NOMO-1 (cell line): Measurements from ENCODE around the gene DLG5.
"Not testable (repeated sequence)": the region's sequence is repeated elsewhere in the genome, so short reads cannot be mapped to it uniquely, and the experiment has no call there.

ENCODE experiments used
- DNase-seq, 2 experiments: peaks; one replicate each; lab custom pipeline; 2025; ENCODE audit not compliant: unreplicated experiment in 2 of 2; lab: John Stamatoyannopoulos, UW

The DLG5 gene

DNA sequence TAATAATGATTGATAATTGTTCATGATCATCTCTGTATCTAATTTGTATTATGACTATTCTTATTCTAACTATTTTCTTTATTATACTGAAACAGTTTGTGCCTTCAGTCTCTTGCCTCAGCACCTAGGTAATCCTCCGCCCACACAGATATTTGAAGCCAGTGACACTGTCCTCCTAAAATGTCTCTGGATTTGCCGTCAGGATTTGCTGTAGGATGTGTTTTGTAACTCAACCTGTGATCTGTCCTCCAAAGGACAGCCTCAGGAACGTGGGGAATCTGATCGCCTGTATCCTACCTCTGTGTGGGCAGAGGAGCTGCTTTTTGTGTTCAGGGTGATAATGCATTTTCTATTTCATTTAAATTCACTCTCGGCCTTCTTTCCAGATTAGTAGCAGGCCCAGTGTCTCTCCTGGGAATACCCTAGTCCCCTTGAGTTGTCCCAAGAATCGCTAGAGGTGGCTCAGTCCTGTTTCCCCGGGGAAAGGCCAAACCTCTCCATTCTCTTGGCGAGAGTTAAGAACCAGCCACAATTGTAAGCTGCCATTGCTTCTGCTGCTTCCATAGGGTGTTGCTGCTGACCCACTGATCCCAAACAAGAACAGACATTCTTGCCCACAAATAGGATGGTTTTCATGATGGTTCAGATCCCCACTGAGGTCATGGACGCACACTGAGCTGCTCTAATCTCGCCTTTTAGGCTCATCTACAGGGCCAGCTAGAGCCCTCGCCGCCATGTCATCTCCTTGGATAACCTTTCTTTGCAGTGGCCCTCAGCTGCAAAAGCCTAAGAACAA lies 152.7 kb downstream of the DLG5 start:
- no peak for DNase-seq

DNA sequence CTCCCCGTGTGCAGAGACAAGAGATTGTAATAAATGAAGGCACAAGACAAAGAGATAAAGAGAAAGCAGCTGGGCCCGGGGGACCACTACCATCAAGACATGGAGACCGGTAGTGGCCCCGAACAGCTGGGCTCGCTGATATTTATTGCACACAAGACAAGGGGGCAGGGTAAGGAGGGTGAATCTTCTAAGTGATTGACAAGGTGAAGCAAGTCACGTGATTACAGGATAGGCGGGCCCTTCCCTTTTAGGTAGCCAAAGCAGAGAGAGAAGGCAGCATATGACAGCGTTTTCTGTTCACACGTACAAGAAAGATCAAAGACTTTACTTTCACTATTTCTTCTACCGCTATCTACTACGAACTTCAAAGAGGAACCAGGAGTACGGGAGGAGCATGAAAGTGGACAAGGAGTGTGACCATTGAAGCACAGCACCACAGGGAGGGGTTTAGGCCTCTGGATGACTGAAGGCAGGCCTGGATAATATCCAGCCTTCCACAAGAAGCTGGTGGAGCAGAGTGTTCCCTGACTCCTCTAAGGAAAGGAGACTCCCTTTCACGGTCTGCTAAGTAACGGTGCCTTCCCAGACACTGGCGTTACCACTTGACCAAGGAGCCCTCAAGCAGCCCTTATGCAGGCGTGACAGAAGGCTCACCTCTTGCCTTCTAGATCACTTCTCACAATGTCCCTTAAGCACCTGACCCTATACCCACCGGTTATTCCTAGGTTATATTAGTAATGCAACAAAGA lies 153.5 kb downstream of the DLG5 start:
- not testable (repeated sequence) for DNase-seq

DNA sequence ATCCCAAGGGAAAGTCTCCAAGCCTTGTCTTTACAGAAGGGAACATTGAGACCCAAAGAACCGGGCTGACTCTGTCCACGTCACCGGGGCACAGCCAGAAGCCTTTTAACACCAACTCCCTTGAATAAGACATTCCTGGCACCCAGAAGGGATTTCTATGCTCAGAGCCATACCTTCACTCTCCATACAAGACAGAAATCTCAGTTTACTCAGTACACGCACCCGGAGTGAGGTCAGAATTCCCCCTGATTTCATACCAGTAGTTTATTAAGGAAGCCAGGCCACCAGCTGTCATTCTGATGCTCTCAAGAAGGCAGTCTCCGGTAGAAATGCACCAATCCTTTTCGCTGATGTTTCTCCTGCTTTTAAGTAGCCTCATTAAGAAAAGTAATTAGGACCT lies 154.7 kb downstream of the DLG5 start:
- DNase-seq, result no peak

- no peak for DNase-seq
These were observed 155.1 kb downstream of the DLG5 start for GRCh38 chr10:77771450-77771849.

GRCh38 chr10:77770868-77771175 lies 155.7 kb downstream of the DLG5 start:
- DNase-seq, result no peak

DNA sequence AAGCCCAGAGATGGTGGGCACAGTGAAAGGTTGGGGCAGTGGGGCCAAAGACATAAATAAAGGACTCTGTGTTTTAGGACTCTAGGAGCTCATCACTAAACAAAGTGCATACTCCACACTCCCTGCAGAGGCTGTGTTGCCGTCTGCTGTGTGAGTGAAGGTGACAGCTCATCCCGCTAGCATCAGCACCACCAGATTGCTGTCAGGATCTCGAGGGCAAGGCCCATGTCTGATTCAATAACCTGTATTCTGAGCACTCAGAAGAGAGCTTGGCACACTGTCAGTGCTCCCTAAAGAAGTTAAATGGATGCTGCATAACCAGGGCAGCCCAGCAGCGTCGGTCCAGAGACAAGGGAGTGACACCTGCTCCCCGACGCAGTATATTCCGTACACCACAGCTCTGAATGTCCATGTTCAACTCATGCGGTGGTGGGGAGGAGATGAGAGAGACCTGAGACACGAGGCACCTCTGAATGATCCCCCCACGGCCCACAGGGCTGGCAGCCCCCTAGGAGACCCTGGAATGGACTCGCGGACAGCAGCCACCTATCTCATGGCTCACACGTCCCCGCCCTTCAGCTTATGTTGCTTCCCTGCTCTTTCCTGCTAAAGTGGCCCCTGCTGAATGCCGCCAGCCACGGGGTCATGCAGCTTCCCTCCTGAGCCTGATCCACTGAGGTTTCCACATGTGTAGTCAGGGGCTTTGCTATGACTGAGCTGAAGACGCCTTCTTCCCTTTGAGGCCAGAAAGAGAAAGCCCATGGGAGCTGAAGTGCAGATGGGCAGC lies 156.3 kb downstream of the DLG5 start:
- DNase-seq, result no peak

GRCh38 chr10:77768039-77768438 lies 158.5 kb downstream of the DLG5 start:
- DNase-seq, result no peak

- no peak for DNase-seq
These were observed 162.8 kb downstream of the DLG5 start for GRCh38 chr10:77763453-77764430.

DNA sequence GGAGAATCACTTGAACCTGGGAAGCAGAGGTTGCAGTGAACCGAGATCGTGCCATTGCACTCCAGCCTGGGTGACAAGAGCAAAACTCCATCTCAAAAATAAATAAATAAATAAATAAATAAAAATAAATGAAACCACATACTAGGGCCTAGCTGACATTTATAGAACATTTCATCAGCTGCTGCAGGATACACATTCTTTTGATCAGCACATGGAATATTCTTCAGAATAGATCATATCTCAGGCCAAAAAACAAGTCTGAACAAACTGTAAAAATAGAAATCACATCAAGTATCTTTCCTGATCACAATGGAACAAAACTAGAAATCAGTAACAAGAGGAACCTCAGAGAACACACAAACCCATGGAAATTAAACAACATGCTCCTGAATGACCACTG lies 168.1 kb downstream of the DLG5 start:
- DNase-seq, result not testable (repeated sequence)

GRCh38 chr10:77756319-77757232 lies 170.0 kb downstream of the DLG5 start:
- DNase-seq, result peak in 1 of 2 experiments; percentile 7

- DNase-seq, result no peak
These were observed 180.4 kb downstream of the DLG5 start for GRCh38 chr10:77746047-77746707.

DNA sequence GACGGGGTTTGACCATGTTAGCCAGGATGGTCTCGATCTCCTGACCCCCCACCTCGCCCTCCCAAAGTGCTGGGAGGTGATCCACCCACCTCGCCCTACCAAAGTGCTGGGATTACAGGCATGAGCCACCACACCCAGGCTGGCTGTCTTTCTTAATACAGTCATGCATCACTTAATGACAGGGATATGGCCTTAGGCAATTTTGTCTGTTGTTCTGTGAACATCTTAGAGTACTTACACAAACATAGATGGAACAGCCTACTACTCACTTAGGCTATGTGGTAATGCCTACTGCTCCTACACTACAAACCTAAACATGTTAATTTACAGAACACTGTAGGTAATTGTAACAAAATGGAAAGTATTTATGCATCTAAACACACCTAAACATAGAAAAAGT lies 182.3 kb downstream of the DLG5 start:
- DNase-seq, result no peak

GRCh38 chr10:77742172-77742571 lies 184.4 kb downstream of the DLG5 start:
- no peak for DNase-seq

DNA sequence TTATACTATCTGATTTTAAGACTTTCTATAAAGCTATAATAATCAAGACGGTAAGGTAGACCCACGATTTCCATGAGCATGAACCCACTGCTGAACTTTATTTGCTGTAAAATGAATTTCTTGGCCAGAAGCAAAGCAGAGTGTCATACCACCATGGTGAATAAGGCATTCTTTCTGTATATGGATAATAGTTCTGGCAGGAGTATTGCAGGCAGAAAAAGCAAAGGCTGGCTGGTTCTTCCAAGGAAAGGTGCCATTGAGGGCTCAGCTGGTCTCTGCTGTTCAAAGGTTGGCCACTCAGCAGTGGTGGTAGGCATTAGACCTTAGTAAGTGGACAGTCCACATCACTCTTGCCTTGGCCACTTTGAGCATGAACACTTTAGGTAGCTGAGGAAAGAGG lies 184.8 kb downstream of the DLG5 start:
- DNase-seq, result no peak
